Body of pancreas (tissue), 4 donors: ENCODE measurements around the gene C21orf58.

ENCODE experiments used
- CTCF ChIP-seq, 7 experiments: fragments of 450-650 bp in 4 of 7; fragments of 200-600 bp in 3 of 7; sonication (generic) in 3 of 7; IDR thresholded peaks; one replicate each; pipeline ENCODE4 v1.5.1; 2016 to 2019; ENCODE audit warnings: antibody characterized with exemption in 7 of 7
- POLR2A ChIP-seq, 3 donors: fragments of 450-650 bp; IDR thresholded peaks; one replicate each; pipeline ENCODE4 v1.6.1; 2016; ENCODE audit warnings: antibody characterized with exemption in 3 of 3, mild to moderate bottlenecking in 2 of 3

DNA sequence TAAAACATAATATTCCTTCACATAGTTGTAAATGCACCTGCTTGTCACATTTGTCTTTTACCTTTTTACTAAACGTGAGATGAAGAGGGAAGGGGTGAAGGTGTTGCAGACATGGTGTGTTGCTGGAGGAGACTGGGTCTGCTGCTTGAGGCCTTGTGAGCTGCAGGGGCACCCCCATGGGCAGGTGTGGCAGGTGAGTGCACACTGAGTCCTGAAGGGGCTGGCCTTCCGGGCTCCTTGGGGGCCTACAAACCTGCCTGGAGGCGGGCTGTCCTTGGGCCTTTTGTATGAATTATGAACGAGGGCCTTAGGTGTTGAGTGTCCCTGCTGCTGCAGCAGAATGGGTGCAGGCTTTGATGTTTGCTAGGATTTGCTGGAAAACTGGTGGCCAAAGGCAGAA is 4.0 kb upstream of the C21orf58 start:
- no peak for TF ChIP-seq CTCF (IDR thresholded peaks at IDR 0.05)
- TF ChIP-seq POLR2A (IDR thresholded peaks at IDR 0.05) = no peak
